Esophagus squamous epithelium (tissue), 5 donors: ENCODE results near the gene TBC1D1. TPM values are rescaled to one million over a fixed set of nuclear protein-coding genes. Genes with fewer than 3 reads are reported as not detected.

Experiments
- DNase-seq: peaks from one replicate; lab custom pipeline; 2025; lab: John Stamatoyannopoulos, UW
- H3K27ac ChIP-seq, 4 donors: fragments of 200-600 bp; sonication (generic); one replicate each; pipeline ENCODE4 v1.5.1; 2016 to 2019; ENCODE audit warnings: mild to moderate bottlenecking in 1 of 4
- H3K27me3 ChIP-seq, 4 donors: fragments of 200-600 bp; sonication (generic); 1 replicate in 3 of 4; 2 replicates in 1 of 4; pipeline versions ENCODE4 v1.5.1 to v1.6.0; 2017 to 2021; ENCODE audit warnings: antibody characterized with exemption in 1 of 4
- H3K36me3 ChIP-seq, 3 donors: fragments of 200-600 bp; sonication (generic); one replicate each; pipeline ENCODE4 v1.5.1; 2016 to 2019
- H3K4me1 ChIP-seq, 3 donors: fragments of 200-600 bp; sonication (generic); one replicate each; pipeline ENCODE4 v1.5.1; 2017 to 2019
- H3K4me3 ChIP-seq, 4 donors: fragments of 200-600 bp; sonication (generic); 1 replicate in 3 of 4; 2 replicates in 1 of 4; pipeline ENCODE4 v1.5.1; 2016 to 2019; ENCODE audit warnings: mild to moderate bottlenecking in 2 of 4, moderate library complexity in 1 of 4
- H3K9me3 ChIP-seq, 3 donors: fragments of 200-600 bp; sonication (generic); one replicate each; pipeline ENCODE4 v1.5.1; 2016 to 2019
- CTCF ChIP-seq, 6 experiments: fragments of 450-650 bp in 4 of 6; fragments of 200-600 bp in 2 of 6; sonication (generic) in 2 of 6; IDR thresholded peaks; one replicate each; pipeline ENCODE4 v1.5.1; 2016 to 2019; ENCODE audit warnings: antibody characterized with exemption in 6 of 6, mild to moderate bottlenecking in 4 of 6, moderate library complexity in 4 of 6
- POLR2A ChIP-seq, 4 donors: fragments of 450-650 bp; IDR thresholded peaks; one replicate each; pipeline ENCODE4 v1.6.1; 2017; ENCODE audit warnings: antibody characterized with exemption in 4 of 4, mild to moderate bottlenecking in 4 of 4, moderate library complexity in 3 of 4
- WGBS, 2 donors: methylation state at CpG; one replicate each; pipeline ENCODE4 v1.1.5; 2018; 5-methylcytosine and 5-hydroxymethylcytosine counted together
- intact Hi-C: fragments of 100-400 bp; cut with DNase I; formaldehyde crosslinking; loops from one replicate; pipeline ENCODE4 v1.15.0; 2022
- total RNA-seq, 4 donors: library from RNA; depleted of rRNA; stranded (reverse); fragments of >200 nt; gene quantifications; one replicate each; pipeline ENCODE4 v1.1.0, GENCODE V29; 2016
- donor health status: DM: yes; HTN: yes; CAD: no.

The TBC1D1 gene
- total RNA-seq, 4 donors from 2014 or later = 6.9 to 44.6 (median 25.6) TPM

- DNase-seq = no peak
- Histone ChIP-seq H3K9me3 (no peaks in the 10 kb centered on the region), H3K4me3 (no peak overlapping the region), H3K4me1 (peaks cover 0 to 8% (median 0%) of the 10 kb centered on the region in 3 donors), H3K27ac (no peak overlapping the region), H3K27me3 (no peaks in the 10 kb centered on the region), H3K36me3 (no peaks in the 10 kb centered on the region)
- TF ChIP-seq POLR2A (IDR thresholded peaks at IDR 0.05) = no peak
- no peak for TF ChIP-seq CTCF (IDR thresholded peaks at IDR 0.05)
- 51 to 55% methylated on average over 12 of the region's 12 CpGs for WGBS, 2 donors
- intact Hi-C loops = no loop called here
These were observed 37.8 kb downstream of the TBC1D1 start for GRCh38 chr4:37928426-37929416.

- TF ChIP-seq POLR2A (IDR thresholded peaks at IDR 0.05) (no peak), CTCF (IDR thresholded peaks at IDR 0.05) (no peak)
- Histone ChIP-seq H3K36me3 (no peaks in the 10 kb centered on the region), H3K4me3 (no peak overlapping the region), H3K4me1 (no peaks in the 10 kb centered on the region), H3K27me3 (no peaks in the 10 kb centered on the region), H3K27ac (no peak overlapping the region), H3K9me3 (no peaks in the 10 kb centered on the region)
- intact Hi-C loops = no loop called here
- WGBS, 2 donors = 86 to 95% methylated on average over 7 to 8 of the region's 8 CpGs
- DNase-seq = no peak
These were observed 43.2 kb downstream of the TBC1D1 start for GRCh38 chr4:37934096-37934495.

- DNase-seq = no peak
- H3K9me3 ChIP-seq = no peaks in the 10 kb centered on the region
- no peak overlapping the region for H3K4me3 ChIP-seq
- no peaks in the 10 kb centered on the region for H3K4me1 ChIP-seq
- H3K27ac ChIP-seq = no peak overlapping the region
- intact Hi-C loops = no loop called here
- H3K36me3 ChIP-seq = no peaks in the 10 kb centered on the region
- H3K27me3 ChIP-seq = no peaks in the 10 kb centered on the region
- WGBS, 2 donors = 80 to 92% methylated on average over 1 to 3 of the region's 3 CpGs
- TF ChIP-seq CTCF (IDR thresholded peaks at IDR 0.05) (no peak), POLR2A (IDR thresholded peaks at IDR 0.05) (no peak)
These were observed 43.7 kb downstream of the TBC1D1 start for GRCh38 chr4:37934609-37935008.

- H3K36me3 ChIP-seq = no peaks in the 10 kb centered on the region
- H3K4me1 ChIP-seq = no peaks in the 10 kb centered on the region
- no peak for DNase-seq
- H3K4me3 ChIP-seq = no peak overlapping the region
- no peak overlapping the region for H3K27ac ChIP-seq
- H3K27me3 ChIP-seq = no peaks in the 10 kb centered on the region
- intact Hi-C loops = no loop called here
- WGBS, 2 donors = 70 to 91% methylated on average over 4 of the region's 4 CpGs
- H3K9me3 ChIP-seq = no peaks in the 10 kb centered on the region
- no peak for TF ChIP-seq POLR2A (IDR thresholded peaks at IDR 0.05)
- TF ChIP-seq CTCF (IDR thresholded peaks at IDR 0.05) = no peak
These were observed 44.1 kb downstream of the TBC1D1 start for GRCh38 chr4:37935026-37935425.

GRCh38 chr4:37936889-37937498 is 46.1 kb downstream of the TBC1D1 start:
- 57 to 64% methylated on average over 7 of the region's 7 CpGs for WGBS, 2 donors
- no peak for TF ChIP-seq POLR2A (IDR thresholded peaks at IDR 0.05)
- TF ChIP-seq CTCF (IDR thresholded peaks at IDR 0.05) = no peak
- no peaks in the 10 kb centered on the region for H3K9me3 ChIP-seq
- no peaks in the 10 kb centered on the region for H3K36me3 ChIP-seq
- intact Hi-C loops = no loop called here
- no peak for DNase-seq
- H3K4me3 ChIP-seq = no peak overlapping the region
- no peak overlapping the region for H3K27ac ChIP-seq
- H3K4me1 ChIP-seq = no peaks in the 10 kb centered on the region
- no peaks in the 10 kb centered on the region for H3K27me3 ChIP-seq
